Sigmoid colon (tissue), 4 donors: ENCODE results near the gene C12orf43.

ENCODE experiments used
- CTCF ChIP-seq, 4 experiments: fragments of 450-650 bp in 3 of 4; fragments of 200-600 bp in 1 of 4; IDR thresholded peaks; one replicate each; pipeline ENCODE4 v1.5.1; 2016 to 2019; ENCODE audit warnings: antibody characterized with exemption in 4 of 4, mild to moderate bottlenecking in 3 of 4, moderate library complexity in 2 of 4
- EP300 ChIP-seq, 4 donors: sonication (generic); formaldehyde crosslinking; IDR thresholded peaks; one replicate each; pipeline ENCODE4 v1.6.1; 2017; ENCODE audit warnings: antibody characterized with exemption in 4 of 4

DNA sequence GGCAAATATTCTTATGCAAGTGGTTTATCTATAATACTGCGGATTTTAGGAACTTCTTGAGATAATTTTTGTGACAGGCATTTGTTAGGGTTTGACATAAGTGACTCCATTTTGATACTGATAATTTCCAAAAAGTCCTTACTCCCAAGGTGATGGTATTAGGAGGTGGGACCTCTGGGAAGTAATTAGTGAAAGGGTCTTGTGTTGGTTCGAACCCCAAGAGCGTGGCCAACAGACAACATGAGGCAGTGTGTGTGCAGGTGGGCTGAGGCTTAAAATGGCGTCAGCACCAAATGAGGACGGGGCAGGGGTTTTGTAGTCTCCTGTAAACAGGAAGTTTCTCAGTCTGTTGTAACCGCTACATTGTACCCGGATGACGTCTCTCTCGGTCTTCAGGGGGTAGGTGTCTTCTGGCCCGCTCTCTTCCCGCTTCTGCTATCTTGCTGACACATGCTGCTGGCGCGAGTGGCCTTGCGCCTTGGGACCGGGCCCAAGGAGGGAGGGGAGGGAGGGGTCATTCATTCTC is 1.7 kb upstream of the C12orf43 start:
- TF ChIP-seq CTCF (IDR thresholded peaks at IDR 0.05): no peak
- TF ChIP-seq EP300 (IDR thresholded peaks at IDR 0.05): no peak
